ENCODE data around the gene EPB41. TPM values are rescaled to one million over a fixed set of nuclear protein-coding genes. Genes with fewer than 3 reads are reported as not detected.

Gene EPB41
- total and polyA plus RNA-seq, 12 donors: 4.1 to 36.8 (median 23.0) TPM

DNA sequence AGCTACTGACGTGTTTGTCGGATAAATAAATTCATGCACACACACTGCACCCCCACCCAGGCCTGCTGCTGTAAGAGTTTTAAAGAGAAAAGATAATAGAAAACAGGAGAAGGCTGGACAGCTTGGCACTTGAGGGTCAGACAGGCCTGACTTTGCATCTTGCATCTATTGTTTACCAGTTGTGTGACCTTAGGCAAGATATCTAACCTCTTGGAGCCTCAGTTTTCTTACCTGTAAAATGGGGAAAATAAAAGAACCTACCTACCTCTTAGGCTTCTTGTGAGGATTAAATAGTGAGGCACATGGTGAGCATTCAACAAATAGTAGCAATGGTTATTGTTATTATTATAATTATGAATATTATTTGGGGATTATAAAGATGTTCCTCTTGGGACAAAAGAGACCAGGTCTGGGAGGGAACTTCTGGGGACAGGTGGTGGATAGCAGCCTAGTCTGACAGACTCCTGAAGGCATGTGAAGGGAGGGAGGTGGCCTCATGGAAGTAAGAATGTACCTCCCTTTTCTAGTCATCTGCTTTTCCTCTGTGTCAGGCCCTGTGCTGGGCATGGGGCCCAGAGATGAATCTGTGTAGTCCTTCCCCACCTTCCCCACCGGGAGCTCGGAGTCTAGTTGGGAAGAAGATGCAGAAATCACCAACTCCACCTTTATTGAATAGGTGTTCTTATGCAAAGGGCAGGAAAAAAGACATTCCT is 18.3 kb upstream of the EPB41 start:
- 61 to 69% methylated on average over 4 of the region's 4 CpGs for WGBS, 2 donors
- H3K9me3 ChIP-seq: no peaks in the 10 kb centered on the region
- peak in 4 of 8 donors; percentile 24 to 58 (median 52) for ATAC-seq

DNA sequence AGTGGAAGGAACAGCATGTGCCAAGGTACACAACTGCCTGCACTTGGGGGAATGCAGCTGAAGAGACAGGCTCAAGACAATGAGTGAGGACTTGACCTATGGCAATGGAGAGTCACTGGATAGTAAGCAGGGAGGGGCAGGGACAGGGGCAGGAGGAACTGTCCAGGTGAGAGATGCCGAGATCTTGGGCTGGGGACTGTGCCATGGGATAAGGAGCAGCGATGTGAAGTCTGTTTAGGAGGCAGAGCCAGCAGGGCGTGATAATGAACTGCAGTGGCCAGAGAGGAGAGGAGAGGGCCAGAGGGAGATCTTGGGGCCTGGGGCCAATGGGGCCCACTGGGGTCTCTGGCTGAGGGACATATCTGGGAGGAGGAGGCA is 17.8 kb upstream of the EPB41 start:
- Histone ChIP-seq H3K9me3 (no peaks in the 10 kb centered on the region), H3K4me1 (peaks cover 6 to 40% (median 20%) of the 10 kb centered on the region in 9 donors), H3K4me3 (no peak overlapping the region), H3K27me3 (no peaks in the 10 kb centered on the region), H3K27ac (no peak overlapping the region), H3K36me3 (peaks cover 0 to 8% (median 0%) of the 10 kb centered on the region in 9 donors)
- intact Hi-C loops (cut with DNase I): loop anchor here in 1 of 10 donors (5.0 kb wide), 1 partner anchor 131 kb away; no protein-coding TSS in a partner anchor
- TF ChIP-seq, protein P1, sequence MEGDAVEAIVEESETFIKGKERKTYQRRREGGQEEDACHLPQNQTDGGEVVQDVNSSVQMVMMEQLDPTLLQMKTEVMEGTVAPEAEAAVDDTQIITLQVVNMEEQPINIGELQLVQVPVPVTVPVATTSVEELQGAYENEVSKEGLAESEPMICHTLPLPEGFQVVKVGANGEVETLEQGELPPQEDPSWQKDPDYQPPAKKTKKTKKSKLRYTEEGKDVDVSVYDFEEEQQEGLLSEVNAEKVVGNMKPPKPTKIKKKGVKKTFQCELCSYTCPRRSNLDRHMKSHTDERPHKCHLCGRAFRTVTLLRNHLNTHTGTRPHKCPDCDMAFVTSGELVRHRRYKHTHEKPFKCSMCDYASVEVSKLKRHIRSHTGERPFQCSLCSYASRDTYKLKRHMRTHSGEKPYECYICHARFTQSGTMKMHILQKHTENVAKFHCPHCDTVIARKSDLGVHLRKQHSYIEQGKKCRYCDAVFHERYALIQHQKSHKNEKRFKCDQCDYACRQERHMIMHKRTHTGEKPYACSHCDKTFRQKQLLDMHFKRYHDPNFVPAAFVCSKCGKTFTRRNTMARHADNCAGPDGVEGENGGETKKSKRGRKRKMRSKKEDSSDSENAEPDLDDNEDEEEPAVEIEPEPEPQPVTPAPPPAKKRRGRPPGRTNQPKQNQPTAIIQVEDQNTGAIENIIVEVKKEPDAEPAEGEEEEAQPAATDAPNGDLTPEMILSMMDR (IDR thresholded peaks at IDR 0.05): no peak
- ATAC-seq (no peak), DNase-seq (no peak)
- 49 to 67% methylated on average over 3 of the region's 3 CpGs for WGBS, 2 donors

More for the DNA sequence above, 18.3 kb upstream of the EPB41 start:
- no peak for DNase-seq
- TF ChIP-seq, protein P1 (IDR thresholded peaks at IDR 0.05): no peak
- H3K36me3 ChIP-seq: peaks cover 0 to 8% (median 0%) of the 10 kb centered on the region in 9 donors
- no peaks in the 10 kb centered on the region for H3K27me3 ChIP-seq
- H3K4me3 ChIP-seq: no peak overlapping the region
- no peak overlapping the region for H3K27ac ChIP-seq
- intact Hi-C loops (cut with DNase I): loop anchor here in 1 of 10 donors (5.0 kb wide), 1 partner anchor 131 kb away; no protein-coding TSS in a partner anchor
- H3K4me1 ChIP-seq: peaks cover 6 to 40% (median 20%) of the 10 kb centered on the region in 9 donors

DNA sequence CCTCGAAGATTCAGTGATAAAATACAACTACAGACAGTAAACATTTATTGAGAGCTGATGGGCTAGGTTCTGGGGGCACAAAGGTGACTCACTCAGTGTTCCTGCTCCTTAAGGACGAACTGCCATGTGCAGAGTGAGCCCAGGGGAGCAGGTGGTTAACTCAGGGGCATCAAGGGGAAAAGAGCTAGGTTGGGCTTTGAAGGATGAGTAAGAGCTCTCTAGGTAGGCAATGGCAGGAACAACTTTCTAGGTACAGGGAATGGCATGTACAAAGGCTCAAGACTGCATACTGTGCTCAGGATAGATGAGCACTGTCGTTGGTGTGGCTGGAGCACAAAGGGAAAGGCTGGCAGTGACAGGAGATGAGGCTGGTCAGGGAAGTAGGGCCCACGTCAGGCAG is 16.6 kb upstream of the EPB41 start:
- no peak for ATAC-seq
- H3K9me3 ChIP-seq: no peaks in the 10 kb centered on the region

DNA sequence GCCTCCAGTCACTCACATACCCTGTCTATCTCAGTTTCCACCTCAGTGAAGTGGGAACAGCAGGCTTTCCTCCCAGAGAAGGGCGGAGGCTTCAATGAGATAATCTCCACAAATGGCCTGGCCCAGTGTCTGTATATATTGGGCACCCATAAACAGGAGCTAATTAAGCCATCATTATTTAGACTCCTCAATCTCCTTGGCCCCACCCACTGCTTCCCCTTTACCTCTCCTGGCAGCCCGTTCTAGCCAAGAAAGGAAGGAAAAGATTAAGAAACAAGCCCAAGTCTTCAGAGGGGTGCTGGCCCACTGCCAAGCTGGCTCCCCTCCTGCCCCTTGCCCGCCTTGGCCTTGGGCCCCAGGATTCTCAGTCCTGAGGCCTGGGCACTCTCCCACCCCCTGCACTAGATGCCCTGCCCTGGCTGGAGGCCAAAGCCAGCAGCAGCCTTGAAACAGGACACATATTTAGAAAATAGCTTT is 15.9 kb upstream of the EPB41 start:
- Histone ChIP-seq H3K4me3 (no peak overlapping the region), H3K36me3 (peaks cover 0 to 8% (median 0%) of the 10 kb centered on the region in 9 donors), H3K4me1 (peaks cover 6 to 40% (median 20%) of the 10 kb centered on the region in 9 donors), H3K27me3 (no peaks in the 10 kb centered on the region), H3K27ac (peak overlapping the region in 1 of 10 donors; percentile 26), H3K9me3 (no peaks in the 10 kb centered on the region)
- DNase-seq: peak in 1 of 2 donors; percentile 49
- WGBS, 2 donors: 42 to 57% methylated on average over 3 of the region's 3 CpGs
- ATAC-seq: peak in 3 of 8 donors; percentile 23 to 64 (median 23)
- TF ChIP-seq, protein P1 (IDR thresholded peaks at IDR 0.05): no peak
- intact Hi-C loops (cut with DNase I): loop anchor here in 1 of 10 donors (5.0 kb wide), 1 partner anchor 129 kb away; no protein-coding TSS in a partner anchor

More for the DNA sequence above, 16.6 kb upstream of the EPB41 start:
- Histone ChIP-seq H3K36me3 (peaks cover 0 to 8% (median 0%) of the 10 kb centered on the region in 9 donors), H3K4me1 (peaks cover 6 to 40% (median 20%) of the 10 kb centered on the region in 9 donors), H3K27ac (no peak overlapping the region), H3K4me3 (no peak overlapping the region), H3K27me3 (no peaks in the 10 kb centered on the region)
- intact Hi-C loops (cut with DNase I): loop anchor here in 1 of 10 donors (5.0 kb wide), 1 partner anchor 130 kb away; no protein-coding TSS in a partner anchor
- TF ChIP-seq, protein P1 (IDR thresholded peaks at IDR 0.05): no peak
- 84 to 86% methylated on average over 4 of the region's 4 CpGs for WGBS, 2 donors
- DNase-seq: no peak
